HFFc6 (cell line): ENCODE data around the gene HEXD. TPM values are rescaled to one million over a fixed set of nuclear protein-coding genes. Genes with fewer than 3 reads are reported as not detected.

Experiments
- DNase-seq: peaks from one replicate; pipeline ENCODE4 v3.0.0-alpha.2; 2018
- H3K27ac Mint-ChIP-seq: 2 replicates; pipeline ENCODE4 v1.8.0; 2020; ENCODE audit warnings: mild to moderate bottlenecking, mixed read lengths
- H3K27me3 Mint-ChIP-seq: 2 replicates; pipeline ENCODE4 v1.8.0; 2021; ENCODE audit warnings: mild to moderate bottlenecking, moderate library complexity, mixed read lengths; ENCODE audit not compliant: insufficient read depth
- H3K36me3 Mint-ChIP-seq: 2 replicates; pipeline ENCODE4 v1.8.0; 2021; ENCODE audit warnings: low read depth, mixed read lengths
- H3K4me1 Mint-ChIP-seq: 2 replicates; pipeline ENCODE4 v1.8.0; 2020; ENCODE audit warnings: low read depth, mixed read lengths
- H3K4me3 Mint-ChIP-seq: 2 replicates; pipeline ENCODE4 v1.8.0; 2020; ENCODE audit warnings: mild to moderate bottlenecking, moderate library complexity, mixed read lengths
- H3K9me3 Mint-ChIP-seq: 2 replicates; pipeline ENCODE4 v1.8.0; 2020; ENCODE audit warnings: mild to moderate bottlenecking, mixed read lengths
- total RNA-seq, 6 experiments: library from RNA; stranded (reverse); fragmentation: NEBNext Ultra II Directional; extraction: Animal tissue kit (Norgen Biotek cat#: 25700); gene quantifications; 2 replicates in 1 of 6; 3 replicates in 5 of 6; pipeline ENCODE4 v1.2.3, GENCODE V29; 2021
- TF ChIP-seq, protein P1 (sequence below): fragments of 200-600 bp; sonication (generic); IDR thresholded peaks from 2 replicates; pipeline ENCODE4 v1.5.0; 2021; ENCODE audit warnings: antibody characterized with exemption, mild to moderate bottlenecking

HEXD gene
- total RNA-seq, 6 experiments from 2014 or later, result 4.3 to 6.8 (median 5.6) TPM

DNA sequence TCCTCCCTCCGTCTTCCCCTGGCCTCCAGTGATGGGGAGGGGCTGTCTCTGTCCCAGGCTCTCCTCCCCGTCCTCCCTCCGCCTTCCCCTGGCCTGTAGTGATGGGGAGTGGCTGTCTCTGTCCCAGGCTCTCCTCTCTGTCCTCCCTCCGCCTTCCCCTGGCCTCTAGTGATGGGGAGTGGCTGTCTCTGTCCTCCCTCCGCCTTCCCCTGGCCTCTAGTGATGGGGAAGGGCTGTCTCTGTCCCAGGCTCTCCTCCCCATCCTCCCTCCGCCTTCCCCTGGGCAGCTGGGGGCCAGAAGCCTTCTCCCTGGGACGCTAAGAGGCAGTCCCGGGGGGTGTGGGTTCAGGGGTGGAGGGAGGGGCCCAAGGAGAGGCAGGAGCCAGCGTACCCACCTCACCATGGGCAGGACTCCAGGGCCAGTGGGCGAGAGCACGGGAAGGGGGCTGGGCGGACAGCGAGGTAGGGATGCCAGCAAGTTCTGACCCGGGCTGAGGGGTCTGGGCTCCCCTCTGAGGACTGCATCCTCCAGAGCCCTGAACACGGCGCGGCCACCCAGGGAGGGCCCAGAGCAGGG, 31.8 kb upstream of the HEXD start:
- TF ChIP-seq, protein P1, sequence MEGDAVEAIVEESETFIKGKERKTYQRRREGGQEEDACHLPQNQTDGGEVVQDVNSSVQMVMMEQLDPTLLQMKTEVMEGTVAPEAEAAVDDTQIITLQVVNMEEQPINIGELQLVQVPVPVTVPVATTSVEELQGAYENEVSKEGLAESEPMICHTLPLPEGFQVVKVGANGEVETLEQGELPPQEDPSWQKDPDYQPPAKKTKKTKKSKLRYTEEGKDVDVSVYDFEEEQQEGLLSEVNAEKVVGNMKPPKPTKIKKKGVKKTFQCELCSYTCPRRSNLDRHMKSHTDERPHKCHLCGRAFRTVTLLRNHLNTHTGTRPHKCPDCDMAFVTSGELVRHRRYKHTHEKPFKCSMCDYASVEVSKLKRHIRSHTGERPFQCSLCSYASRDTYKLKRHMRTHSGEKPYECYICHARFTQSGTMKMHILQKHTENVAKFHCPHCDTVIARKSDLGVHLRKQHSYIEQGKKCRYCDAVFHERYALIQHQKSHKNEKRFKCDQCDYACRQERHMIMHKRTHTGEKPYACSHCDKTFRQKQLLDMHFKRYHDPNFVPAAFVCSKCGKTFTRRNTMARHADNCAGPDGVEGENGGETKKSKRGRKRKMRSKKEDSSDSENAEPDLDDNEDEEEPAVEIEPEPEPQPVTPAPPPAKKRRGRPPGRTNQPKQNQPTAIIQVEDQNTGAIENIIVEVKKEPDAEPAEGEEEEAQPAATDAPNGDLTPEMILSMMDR, result no peak
- peaks cover 13% of the 10 kb centered on the region for H3K27me3 Mint-ChIP-seq

DNA sequence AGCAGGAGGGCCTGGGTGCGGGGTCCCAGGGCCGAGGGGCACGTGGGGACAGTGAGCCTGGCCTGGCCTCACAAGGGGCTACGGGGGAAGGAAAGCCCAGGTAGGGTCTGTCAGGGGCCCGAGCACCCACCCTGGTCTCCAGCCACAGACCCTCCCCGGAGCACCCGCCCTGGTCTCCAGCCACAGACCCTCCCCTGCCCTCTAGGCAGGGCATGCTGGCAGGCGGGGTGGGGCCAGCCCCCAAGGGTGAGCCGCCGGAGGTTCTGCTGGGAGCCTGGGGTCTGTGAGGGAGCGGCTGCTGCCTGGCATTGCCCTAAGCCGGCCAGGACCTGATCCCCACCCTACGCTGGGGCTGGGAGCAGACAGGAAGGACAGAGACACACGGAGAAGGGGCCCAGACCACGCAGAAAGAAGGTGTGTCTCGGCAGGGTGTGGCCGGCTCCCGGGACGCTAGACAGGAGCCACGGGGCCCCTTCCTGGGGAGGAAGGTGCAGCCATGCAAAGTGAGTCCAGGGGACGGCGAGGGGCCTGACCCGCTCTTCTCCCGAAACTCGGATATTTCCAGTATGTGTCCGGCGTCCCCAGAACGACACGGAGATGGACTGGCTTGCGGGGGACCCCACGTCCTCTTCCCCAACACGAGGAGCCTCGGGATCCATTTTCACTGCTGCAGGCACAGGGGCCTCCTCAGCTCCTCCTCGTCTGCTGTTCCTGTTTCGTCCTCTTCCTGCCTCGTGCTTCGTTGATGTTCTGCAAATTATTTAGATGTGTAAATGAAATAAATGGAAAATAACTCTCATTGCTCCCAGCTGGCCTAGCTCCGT, 31.1 kb upstream of the HEXD start:
- TF ChIP-seq, protein P1, result no peak

More for the DNA sequence above, 31.8 kb upstream of the HEXD start:
- Mint-ChIP-seq H3K36me3 (no peaks in the 10 kb centered on the region), H3K4me3 (no peak overlapping the region), H3K9me3 (no peaks in the 10 kb centered on the region), H3K4me1 (peaks cover 7% of the 10 kb centered on the region), H3K27ac (no peak overlapping the region)
- DNase-seq, result no peak

DNA sequence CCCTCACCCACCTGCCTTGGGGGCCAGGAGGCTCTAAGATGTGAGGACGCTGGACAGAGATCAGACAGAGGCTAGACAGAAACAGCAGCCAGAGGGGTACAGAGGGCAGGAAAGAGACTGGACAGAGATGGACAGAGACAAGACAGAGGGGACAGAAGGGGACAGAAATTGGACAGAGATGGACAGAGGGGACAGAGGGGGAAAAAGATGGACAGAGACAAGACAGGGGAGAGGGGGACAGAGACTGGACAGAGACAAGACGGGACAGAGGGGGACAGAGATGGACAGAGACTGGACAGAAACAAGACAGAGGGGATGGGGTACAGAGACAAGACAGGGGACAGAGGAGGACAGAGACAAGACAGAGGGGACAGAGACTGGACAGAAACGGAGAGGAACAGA, 30.4 kb upstream of the HEXD start:
- Mint-ChIP-seq H3K9me3 (no peaks in the 10 kb centered on the region), H3K27ac (no peak overlapping the region), H3K27me3 (peaks cover 9% of the 10 kb centered on the region; the same call in 1 of the 2 replicates), H3K36me3 (no peaks in the 10 kb centered on the region), H3K4me3 (no peak overlapping the region), H3K4me1 (0 out of 2 replicates have a peak, but pooled peaks cover 5% of the 10 kb centered on the region)
- no peak for DNase-seq
- TF ChIP-seq, protein P1, result no peak

More for the DNA sequence above, 31.1 kb upstream of the HEXD start:
- Mint-ChIP-seq H3K27me3 (peaks cover 9% of the 10 kb centered on the region; the same call in 1 of the 2 replicates), H3K27ac (no peak overlapping the region), H3K36me3 (no peaks in the 10 kb centered on the region), H3K4me1 (0 out of 2 replicates have a peak, but pooled peaks cover 5% of the 10 kb centered on the region), H3K4me3 (no peak overlapping the region), H3K9me3 (no peaks in the 10 kb centered on the region)
- DNase-seq, result no peak

DNA sequence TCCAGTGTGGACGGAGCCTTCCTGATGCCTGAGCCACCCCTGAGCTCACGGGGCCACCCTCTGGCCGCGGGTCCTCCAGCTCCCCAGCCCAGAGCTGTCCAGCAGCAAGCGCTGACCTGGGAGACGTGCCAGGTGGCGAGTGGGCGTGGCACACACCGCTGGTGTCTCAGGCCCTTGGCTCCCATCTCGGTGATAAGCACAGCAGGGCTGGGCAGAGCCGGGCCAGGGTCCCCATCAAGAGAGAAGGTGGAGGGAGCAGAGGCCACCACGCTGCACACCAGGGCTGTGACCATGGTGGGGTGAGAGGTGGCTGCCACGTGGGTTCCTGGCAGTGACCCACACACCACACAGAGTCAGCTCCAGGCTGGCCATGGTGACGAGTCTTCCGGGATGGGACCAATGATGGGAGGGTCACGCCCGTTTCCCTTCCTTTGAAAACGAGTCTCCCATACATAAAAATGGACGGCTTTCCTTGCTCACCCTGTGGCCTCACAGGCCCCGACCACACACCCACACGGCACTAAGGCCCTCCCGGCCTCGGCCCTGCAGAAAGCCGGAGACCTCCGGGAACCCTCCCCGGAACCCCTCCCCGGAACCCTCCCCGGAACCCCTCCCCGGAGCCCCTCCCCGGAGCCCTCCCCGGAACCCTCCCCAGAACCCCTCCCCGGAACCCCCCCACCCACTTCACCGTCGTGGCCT, 29.8 kb upstream of the HEXD start:
- no peak for DNase-seq
- Mint-ChIP-seq H3K27ac (no peak overlapping the region), H3K27me3 (peaks cover 9% of the 10 kb centered on the region; the same call in 1 of the 2 replicates), H3K4me1 (0 out of 2 replicates have a peak, but pooled peaks cover 5% of the 10 kb centered on the region), H3K4me3 (no peak overlapping the region), H3K9me3 (no peaks in the 10 kb centered on the region), H3K36me3 (no peaks in the 10 kb centered on the region)
- TF ChIP-seq, protein P1, result no peak

DNA sequence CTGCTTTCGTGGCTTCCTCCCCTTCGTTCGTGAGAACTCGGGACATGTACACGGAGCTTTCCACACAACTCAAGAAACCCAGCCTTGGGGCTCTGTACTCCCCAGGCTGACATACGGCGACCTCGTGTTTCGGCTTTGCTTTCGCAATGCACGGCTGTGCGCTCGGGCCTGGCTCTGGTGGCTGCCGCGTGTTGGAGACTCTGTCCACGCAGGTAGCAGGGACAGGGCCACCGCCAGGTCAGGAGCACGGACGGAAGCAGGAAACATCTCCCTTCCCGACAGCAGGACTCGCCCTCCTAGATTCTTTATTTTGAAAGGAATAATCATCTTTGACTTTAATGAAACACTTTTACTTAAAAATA, 29.2 kb upstream of the HEXD start:
- Mint-ChIP-seq H3K4me3 (no peak overlapping the region), H3K9me3 (no peaks in the 10 kb centered on the region), H3K27me3 (peaks cover 9% of the 10 kb centered on the region; the same call in 1 of the 2 replicates), H3K27ac (no peak overlapping the region), H3K4me1 (0 out of 2 replicates have a peak, but pooled peaks cover 5% of the 10 kb centered on the region), H3K36me3 (no peaks in the 10 kb centered on the region)
- TF ChIP-seq, protein P1, result no peak
- DNase-seq, result no peak
